DND-41 (cell line): ENCODE results near the gene CCDC185.

Experiments
- CTCF ChIP-seq: IDR thresholded peaks from 2 replicates; pipeline ENCODE4 v1.5.1; 2012; ENCODE audit warnings: borderline replicate concordance, low read length, moderate library complexity, mild to moderate bottlenecking; ENCODE audit not compliant: poor library complexity, severe bottlenecking; ENCODE audit errors: extremely low read depth
- EZH2 ChIP-seq: IDR thresholded peaks from 3 replicates; pipeline ENCODE4 v1.6.1; 2012; ENCODE audit warnings: borderline replicate concordance, low read depth, mild to moderate bottlenecking, moderate library complexity, low read length, inconsistent platforms; ENCODE audit not compliant: severe bottlenecking

GRCh38 chr1:223394706-223395105 lies 1.5 kb downstream of the CCDC185 start:
- no peak for TF ChIP-seq EZH2
- TF ChIP-seq CTCF: no peak
